ENCODE measurements around the gene GBP2. TPM values are rescaled to one million over a fixed set of nuclear protein-coding genes. Genes with fewer than 3 reads are reported as not detected.

Gene GBP2, protein sequence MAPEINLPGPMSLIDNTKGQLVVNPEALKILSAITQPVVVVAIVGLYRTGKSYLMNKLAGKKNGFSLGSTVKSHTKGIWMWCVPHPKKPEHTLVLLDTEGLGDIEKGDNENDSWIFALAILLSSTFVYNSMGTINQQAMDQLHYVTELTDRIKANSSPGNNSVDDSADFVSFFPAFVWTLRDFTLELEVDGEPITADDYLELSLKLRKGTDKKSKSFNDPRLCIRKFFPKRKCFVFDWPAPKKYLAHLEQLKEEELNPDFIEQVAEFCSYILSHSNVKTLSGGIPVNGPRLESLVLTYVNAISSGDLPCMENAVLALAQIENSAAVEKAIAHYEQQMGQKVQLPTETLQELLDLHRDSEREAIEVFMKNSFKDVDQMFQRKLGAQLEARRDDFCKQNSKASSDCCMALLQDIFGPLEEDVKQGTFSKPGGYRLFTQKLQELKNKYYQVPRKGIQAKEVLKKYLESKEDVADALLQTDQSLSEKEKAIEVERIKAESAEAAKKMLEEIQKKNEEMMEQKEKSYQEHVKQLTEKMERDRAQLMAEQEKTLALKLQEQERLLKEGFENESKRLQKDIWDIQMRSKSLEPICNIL
- polyA plus RNA-seq, result not detected in 2 replicates

GRCh38 chr1:89125913-89126580, at the start of gene GBP2:
TSS of gene GBP2 (minus strand) at chr1:89126114. CDS start at chr1:89121966, 4,148 bp downstream.

DNA sequence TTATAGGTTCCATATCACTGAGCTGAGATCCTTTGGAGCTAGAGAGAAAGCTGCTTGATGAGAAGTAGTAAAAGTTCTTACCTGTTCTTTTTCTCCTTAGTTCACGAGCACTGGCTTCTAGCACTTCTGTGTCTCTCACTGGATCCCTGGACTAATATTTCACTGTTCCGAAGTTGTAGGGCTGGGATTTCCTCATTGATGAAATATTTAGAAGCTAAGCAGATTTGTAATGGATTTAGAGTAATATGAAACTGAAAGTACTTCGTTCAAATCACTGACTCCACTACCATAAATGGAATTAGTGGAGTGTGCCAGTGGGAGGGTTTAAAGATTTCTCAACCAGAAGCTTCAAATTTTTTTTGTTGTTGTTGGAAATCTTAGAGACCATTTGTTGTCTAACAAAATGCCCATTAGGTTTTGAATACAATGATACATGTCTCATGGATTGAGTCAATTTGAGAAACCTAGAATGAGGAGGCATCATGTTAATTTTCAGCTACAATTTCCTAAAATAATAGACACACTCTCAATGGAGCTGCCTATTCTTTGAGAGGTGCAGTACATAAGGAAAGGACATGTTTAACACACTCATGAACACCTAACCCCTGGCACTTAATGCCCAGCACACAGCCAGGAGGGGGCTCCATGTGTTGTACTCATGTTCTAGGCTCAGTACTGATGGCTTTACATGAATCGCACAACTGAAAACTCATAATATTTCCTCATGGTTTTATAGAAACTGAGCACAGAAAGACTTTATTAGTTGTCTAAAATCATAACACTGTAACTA, 60.6 kb downstream of the GBP2 start, which contains the start of gene GBP1:
Gene GBP1 (minus strand): TSS at position 130 of the 790 bp plus-strand sequence. CDS start 1,974 bp downstream, outside the sequence.

Other genes starting within 250 kb of the GBP2 start
- 102 and 156 TPM in 2 replicates for gene GTF2B, start 234.5 kb downstream of the GBP2 start, polyA plus RNA-seq
- gene KYAT3, start 133.5 kb downstream of the GBP2 start, polyA plus RNA-seq, result 33.2 and 45.6 TPM in 2 replicates
- gene RBMXL1, start 133.5 kb downstream of the GBP2 start, polyA plus RNA-seq, result 2.9 and 3.7 TPM in 2 replicates
- 1.9 and 2.7 TPM in 2 replicates for gene GBP3, start 103.2 kb downstream of the GBP2 start, polyA plus RNA-seq
- 0.74 and 1.7 TPM in 2 replicates for gene GBP1, start 60.9 kb downstream of the GBP2 start, polyA plus RNA-seq
- 0.13 TPM in 1 of 2 replicates, not detected in the other for gene GBP7, start 49.9 kb upstream of the GBP2 start, polyA plus RNA-seq
- gene GBP4, start 72.8 kb upstream of the GBP2 start, polyA plus RNA-seq, result 0.07 and 0.13 TPM in 2 replicates
- gene GBP5, start 146.7 kb upstream of the GBP2 start, polyA plus RNA-seq, result not detected in 2 replicates
- not detected in 2 replicates for gene GBP6, start 237.9 kb upstream of the GBP2 start, polyA plus RNA-seq

All from Purkinje cell (primary cell).